ENCODE measurements around the gene TACSTD2.
"Not testable (repeated sequence)": the region's sequence is repeated elsewhere in the genome, so short reads cannot be mapped to it uniquely, and the experiment has no call there.

DNA sequence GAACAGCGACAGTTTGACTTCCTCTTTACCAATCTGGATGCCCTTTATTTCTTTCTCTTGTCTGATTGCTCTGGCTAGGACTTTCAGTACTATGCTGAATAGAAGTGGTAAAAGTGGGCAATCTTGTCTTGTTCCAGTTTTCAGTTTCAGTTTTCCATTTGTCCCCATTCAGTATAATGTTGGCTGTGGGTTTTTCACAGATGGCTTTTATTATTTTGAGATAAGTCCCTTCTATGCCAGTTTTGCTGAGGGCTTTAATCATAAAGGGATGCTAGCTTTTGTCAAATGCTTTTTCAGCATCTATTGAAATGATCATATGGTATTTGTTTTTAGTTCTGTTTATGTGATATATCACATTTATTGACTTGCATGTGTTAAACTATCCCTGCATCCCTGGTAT, 24.9 kb upstream of the TACSTD2 start:
- TF ChIP-seq, protein P1, sequence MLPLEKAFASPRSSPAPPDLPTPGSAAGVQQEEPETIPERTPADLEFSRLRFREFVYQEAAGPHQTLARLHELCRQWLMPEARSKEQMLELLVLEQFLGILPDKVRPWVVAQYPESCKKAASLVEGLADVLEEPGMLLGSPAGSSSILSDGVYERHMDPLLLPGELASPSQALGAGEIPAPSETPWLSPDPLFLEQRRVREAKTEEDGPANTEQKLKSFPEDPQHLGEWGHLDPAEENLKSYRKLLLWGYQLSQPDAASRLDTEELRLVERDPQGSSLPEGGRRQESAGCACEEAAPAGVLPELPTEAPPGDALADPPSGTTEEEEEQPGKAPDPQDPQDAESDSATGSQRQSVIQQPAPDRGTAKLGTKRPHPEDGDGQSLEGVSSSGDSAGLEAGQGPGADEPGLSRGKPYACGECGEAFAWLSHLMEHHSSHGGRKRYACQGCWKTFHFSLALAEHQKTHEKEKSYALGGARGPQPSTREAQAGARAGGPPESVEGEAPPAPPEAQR (tag by site-specific recombination; IDR thresholded peaks at IDR 0.05): not testable (repeated sequence)
- TF ChIP-seq ZBTB8A (tag by site-specific recombination; IDR thresholded peaks at IDR 0.05); REPIN1 (tag by site-specific recombination; IDR thresholded peaks at IDR 0.05; ENCODE audit: low read depth); ZSCAN16 (tag by site-specific recombination; IDR thresholded peaks at IDR 0.05); TCF7L2 (IDR thresholded peaks at IDR 0.05; ENCODE audit: borderline replicate concordance, low read depth, low read length); ZNF670 (tag by site-specific recombination; IDR thresholded peaks at IDR 0.05; ENCODE audit: low read depth); SP2 (tag by site-specific recombination; IDR thresholded peaks at IDR 0.05); ZNF266 (tag by site-specific recombination; IDR thresholded peaks at IDR 0.05; ENCODE audit: low read depth): not testable (repeated sequence)
- TF ChIP-seq, protein P2, sequence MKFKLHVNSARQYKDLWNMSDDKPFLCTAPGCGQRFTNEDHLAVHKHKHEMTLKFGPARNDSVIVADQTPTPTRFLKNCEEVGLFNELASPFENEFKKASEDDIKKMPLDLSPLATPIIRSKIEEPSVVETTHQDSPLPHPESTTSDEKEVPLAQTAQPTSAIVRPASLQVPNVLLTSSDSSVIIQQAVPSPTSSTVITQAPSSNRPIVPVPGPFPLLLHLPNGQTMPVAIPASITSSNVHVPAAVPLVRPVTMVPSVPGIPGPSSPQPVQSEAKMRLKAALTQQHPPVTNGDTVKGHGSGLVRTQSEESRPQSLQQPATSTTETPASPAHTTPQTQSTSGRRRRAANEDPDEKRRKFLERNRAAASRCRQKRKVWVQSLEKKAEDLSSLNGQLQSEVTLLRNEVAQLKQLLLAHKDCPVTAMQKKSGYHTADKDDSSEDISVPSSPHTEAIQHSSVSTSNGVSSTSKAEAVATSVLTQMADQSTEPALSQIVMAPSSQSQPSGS (tag by site-specific recombination; IDR thresholded peaks at IDR 0.05; ENCODE audit: low read depth): not testable (repeated sequence)
- TF ChIP-seq, protein P3, sequence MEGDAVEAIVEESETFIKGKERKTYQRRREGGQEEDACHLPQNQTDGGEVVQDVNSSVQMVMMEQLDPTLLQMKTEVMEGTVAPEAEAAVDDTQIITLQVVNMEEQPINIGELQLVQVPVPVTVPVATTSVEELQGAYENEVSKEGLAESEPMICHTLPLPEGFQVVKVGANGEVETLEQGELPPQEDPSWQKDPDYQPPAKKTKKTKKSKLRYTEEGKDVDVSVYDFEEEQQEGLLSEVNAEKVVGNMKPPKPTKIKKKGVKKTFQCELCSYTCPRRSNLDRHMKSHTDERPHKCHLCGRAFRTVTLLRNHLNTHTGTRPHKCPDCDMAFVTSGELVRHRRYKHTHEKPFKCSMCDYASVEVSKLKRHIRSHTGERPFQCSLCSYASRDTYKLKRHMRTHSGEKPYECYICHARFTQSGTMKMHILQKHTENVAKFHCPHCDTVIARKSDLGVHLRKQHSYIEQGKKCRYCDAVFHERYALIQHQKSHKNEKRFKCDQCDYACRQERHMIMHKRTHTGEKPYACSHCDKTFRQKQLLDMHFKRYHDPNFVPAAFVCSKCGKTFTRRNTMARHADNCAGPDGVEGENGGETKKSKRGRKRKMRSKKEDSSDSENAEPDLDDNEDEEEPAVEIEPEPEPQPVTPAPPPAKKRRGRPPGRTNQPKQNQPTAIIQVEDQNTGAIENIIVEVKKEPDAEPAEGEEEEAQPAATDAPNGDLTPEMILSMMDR (tag by site-specific recombination; IDR thresholded peaks at IDR 0.05): not testable (repeated sequence)
- TF ChIP-seq, protein P4, sequence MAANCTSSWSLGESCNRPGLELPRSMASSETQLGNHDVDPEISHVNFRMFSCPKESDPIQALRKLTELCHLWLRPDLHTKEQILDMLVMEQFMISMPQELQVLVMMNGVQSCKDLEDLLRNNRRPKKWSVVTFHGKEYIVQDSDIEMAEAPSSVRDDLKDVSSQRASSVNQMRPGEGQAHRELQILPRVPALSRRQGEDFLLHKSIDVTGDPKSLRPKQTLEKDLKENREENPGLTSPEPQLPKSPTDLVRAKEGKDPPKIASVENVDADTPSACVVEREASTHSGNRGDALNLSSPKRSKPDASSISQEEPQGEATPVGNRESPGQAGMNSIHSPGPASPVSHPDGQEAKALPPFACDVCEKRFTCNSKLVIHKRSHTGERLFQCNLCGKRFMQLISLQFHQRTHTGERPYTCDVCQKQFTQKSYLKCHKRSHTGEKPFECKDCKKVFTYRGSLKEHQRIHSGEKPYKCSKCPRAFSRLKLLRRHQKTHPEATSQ (tag by site-specific recombination; IDR thresholded peaks at IDR 0.05): not testable (repeated sequence)
- TF ChIP-seq, protein P5, sequence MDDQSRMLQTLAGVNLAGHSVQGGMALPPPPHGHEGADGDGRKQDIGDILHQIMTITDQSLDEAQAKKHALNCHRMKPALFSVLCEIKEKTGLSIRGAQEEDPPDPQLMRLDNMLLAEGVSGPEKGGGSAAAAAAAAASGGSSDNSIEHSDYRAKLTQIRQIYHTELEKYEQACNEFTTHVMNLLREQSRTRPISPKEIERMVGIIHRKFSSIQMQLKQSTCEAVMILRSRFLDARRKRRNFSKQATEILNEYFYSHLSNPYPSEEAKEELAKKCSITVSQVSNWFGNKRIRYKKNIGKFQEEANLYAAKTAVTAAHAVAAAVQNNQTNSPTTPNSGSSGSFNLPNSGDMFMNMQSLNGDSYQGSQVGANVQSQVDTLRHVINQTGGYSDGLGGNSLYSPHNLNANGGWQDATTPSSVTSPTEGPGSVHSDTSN (CRISPR knock-in tag; IDR thresholded peaks at IDR 0.05): not testable (repeated sequence)
